NCI-H2227 treated with DMSO at 0.1 percent for 48 hours (cell line): ENCODE data around the gene IL10RA.

Source experiments
- DNase-seq: peaks from one replicate; lab custom pipeline; 2025; lab: John Stamatoyannopoulos, UW

The IL10RA gene

DNA sequence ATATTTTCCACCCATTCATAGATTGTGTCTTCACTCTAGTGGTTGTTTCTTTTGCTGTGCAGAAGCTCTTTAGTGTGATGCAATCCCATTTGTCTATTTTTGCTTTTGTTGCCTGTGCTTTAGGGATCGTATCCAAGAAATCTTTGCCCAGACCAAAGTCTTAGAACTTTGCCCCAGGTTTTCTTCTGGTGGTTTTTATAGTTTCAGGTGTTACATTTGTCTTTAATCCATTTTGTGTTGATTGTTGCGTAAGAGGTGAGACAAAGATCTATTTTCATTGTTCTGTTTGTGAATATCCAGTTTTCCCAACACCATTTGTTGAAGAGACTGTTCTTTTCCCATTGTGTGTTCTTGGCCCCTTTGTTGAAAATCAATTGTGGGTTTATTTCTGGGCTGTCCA, 6.4 kb downstream of the IL10RA start:
- no peak for DNase-seq

DNA sequence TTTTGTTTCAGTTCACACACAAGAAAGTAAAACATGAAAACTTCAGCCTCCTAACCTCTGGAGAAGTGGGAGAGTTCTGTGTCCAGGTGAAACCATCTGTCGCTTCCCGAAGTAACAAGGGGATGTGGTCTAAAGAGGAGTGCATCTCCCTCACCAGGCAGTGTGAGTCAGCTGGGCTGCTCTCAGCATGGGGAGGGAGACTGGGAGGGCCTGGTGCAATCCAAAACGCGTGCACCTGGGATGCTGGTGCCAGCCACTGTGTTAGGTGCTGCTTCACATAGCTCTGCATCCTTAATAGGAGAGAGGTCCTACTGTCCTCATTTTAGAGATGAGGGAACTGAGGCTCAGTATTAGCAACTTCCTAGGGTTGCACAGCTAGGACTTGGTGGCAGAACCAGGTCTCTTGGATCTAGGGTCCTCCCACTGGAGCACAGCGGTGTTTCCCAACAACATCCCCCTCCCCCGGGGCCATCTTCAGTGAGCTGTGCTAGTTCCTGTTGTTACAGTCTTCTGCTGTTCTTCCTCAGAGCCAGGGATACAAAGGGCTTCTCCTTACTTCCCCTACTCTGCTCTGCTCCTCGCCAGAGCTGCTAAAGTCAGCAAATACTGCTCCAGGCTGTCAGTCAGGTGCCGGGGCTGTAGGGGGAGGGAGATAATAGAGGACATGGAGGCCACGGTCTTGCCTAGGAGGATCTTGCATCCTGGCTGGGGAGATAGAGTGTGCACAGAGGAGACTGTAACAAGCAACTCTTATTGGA, 8.0 kb downstream of the IL10RA start:
- peak; percentile 51 for DNase-seq

GRCh38 chr11:117995472-117995871, 9.3 kb downstream of the IL10RA start:
- no peak for DNase-seq

DNA sequence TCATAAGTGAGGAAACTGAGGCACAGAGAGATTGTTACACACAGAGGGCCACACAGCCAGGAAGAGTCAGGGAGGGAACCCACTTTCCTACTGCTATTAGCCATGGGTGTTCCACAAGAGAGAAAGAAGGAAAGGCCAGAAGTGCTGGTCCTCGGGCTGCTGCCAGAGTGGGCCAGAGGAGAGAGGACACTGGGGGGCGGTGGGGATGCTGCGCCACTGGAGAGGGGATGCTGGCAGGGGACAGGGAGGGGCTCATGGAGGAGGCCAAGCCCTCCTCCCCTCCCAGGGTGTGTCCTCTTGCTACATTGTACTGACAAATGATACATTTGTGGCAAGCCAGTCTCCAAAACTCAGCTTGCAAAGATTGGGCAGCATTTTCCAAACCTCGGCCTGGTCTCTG, 9.9 kb downstream of the IL10RA start:
- no peak for DNase-seq

DNA sequence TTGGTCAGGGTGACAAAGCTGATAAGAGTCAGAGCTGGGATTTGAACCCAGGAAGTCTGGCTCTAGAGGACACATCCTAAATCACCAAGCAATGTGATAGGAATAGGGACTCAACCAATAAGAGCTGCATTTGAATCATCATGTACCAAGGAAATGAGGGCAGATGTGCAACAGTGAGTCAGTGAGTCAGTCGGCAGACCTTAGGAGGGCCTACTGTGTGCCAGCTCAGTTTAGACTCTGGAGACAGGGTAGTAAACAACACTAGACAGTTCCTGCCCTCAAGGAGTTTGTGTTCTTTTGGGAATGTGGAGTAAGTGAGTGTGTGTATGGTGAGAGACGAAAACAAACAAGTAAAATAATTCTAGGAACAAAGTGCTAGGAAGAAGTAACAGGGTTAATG, 11.2 kb downstream of the IL10RA start:
- no peak for DNase-seq

DNA sequence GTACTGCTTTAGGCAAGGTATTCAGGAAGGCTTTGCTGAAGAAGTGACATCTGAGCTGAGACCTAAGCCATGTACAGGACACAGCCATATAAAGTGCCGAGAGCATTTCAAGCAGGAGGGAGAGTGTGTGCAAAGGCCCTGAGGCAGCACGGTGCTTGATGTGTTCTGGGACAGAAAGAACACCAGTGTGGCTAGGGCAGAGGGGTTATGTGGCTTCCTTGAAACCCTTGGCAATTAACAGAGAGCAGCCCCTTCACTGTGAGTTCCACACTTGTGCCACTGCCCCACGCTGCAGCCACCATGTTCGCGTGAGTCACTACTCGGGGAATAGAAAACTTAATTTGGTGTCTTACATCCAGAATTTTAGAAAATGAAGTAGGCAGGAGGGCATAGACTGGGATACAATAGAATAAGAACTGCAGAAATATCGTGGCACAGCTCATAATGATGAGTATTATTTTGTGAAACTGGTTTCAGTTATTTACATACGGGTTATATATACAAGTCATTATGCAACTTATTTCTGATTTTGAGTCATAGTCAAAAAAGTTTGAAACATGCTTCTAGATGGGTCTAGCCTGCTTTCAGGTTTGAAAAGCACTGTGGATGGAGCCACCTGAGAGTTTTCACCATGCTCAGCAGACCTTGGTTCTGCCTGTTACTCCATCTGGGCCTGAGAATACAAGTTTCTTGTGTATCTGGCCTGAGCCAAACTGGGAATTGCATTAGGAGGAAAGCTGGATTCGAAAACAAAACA, 11.8 kb downstream of the IL10RA start:
- DNase-seq, result no peak

DNA sequence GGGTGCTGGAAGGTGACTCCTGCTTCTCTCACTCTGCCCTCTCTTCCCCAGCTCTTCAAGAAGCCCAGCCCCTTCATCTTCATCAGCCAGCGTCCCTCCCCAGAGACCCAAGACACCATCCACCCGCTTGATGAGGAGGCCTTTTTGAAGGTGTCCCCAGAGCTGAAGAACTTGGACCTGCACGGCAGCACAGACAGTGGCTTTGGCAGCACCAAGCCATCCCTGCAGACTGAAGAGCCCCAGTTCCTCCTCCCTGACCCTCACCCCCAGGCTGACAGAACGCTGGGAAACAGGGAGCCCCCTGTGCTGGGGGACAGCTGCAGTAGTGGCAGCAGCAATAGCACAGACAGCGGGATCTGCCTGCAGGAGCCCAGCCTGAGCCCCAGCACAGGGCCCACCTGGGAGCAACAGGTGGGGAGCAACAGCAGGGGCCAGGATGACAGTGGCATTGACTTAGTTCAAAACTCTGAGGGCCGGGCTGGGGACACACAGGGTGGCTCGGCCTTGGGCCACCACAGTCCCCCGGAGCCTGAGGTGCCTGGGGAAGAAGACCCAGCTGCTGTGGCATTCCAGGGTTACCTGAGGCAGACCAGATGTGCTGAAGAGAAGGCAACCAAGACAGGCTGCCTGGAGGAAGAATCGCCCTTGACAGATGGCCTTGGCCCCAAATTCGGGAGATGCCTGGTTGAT, 12.6 kb downstream of the IL10RA start:
- DNase-seq, result no peak

- no peak for DNase-seq
Measured at GRCh38 chr11:117999354-117999993, 13.3 kb downstream of the IL10RA start.

DNA sequence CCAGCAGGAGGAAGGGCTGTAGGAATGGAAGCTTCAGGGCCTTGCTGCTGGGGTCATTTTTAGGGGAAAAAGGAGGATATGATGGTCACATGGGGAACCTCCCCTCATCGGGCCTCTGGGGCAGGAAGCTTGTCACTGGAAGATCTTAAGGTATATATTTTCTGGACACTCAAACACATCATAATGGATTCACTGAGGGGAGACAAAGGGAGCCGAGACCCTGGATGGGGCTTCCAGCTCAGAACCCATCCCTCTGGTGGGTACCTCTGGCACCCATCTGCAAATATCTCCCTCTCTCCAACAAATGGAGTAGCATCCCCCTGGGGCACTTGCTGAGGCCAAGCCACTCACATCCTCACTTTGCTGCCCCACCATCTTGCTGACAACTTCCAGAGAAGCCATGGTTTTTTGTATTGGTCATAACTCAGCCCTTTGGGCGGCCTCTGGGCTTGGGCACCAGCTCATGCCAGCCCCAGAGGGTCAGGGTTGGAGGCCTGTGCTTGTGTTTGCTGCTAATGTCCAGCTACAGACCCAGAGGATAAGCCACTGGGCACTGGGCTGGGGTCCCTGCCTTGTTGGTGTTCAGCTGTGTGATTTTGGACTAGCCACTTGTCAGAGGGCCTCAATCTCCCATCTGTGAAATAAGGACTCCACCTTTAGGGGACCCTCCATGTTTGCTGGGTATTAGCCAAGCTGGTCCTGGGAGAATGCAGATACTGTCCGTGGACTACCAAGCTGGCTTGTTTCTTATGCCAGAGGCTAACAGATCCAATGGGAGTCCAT, 14.1 kb downstream of the IL10RA start:
- no peak for DNase-seq

DNA sequence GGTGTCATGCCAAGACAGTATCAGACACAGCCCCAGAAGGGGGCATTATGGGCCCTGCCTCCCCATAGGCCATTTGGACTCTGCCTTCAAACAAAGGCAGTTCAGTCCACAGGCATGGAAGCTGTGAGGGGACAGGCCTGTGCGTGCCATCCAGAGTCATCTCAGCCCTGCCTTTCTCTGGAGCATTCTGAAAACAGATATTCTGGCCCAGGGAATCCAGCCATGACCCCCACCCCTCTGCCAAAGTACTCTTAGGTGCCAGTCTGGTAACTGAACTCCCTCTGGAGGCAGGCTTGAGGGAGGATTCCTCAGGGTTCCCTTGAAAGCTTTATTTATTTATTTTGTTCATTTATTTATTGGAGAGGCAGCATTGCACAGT, 14.6 kb downstream of the IL10RA start:
- DNase-seq, result no peak

DNA sequence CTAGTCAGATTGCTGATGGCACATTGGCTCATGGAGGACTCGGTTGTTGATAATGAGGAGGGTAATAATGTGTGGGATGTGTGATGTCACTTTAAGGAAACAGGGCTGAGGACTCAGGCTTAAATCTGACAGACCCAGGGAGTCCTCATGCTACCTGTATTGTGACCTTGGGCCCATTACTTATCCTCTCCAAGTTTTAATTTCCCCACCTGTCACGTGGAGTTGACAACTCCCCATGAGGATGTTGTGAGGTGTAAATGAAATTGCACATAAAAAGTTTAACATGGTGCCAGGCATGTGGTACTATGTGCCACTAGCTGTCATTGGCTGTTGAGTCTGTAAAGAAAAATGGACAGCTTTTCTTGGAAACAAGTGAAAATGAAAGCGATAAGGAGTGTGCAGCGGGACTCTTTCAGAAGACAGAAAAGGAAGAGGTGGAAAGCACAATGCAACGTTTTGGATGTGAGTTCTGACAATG, 15.3 kb downstream of the IL10RA start:
- no peak for DNase-seq

GRCh38 chr11:118002010-118002540, 15.9 kb downstream of the IL10RA start:
- no peak for DNase-seq

DNA sequence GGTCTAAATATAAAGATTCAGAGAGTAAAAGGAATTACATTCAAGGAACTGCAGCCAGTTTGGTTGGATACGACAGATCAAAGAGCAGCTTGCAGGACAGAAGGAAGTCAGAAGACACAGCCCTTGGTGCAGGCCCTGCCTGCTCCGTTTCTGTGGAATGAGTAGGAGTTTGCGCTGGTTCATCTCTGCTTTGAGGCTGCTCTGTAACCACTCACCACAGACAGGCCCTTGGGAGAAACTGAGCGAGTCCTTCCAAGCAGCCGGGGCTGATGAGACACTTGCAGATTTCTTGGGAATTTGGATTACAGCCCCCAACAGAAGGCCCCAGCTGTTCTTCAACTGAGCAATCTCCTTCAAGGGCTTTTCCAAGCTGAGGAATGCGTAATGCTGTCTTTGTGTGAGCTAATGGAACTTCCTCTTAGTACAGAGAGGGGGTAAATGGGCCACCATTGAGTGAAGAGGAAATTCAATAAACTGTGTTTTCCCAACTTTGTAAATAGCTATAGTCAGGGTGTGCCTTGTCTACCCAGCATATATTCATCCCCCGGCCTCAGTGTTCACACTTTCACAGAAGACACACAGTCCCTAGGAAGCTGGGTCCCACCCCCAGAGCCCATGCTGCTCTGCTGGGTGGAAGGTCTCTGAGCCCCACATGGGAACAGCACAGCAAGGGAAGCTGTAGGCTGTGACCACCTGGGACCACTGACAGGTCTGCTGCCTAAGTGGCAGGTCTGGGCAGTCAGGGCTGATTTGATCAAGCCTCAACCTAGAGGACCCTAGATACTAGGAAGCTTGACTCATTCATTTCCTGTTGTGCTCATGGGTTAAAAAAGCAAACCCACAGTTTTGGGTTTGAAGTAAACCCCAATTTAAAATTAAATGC, 16.6 kb downstream of the IL10RA start:
- DNase-seq, result no peak

GRCh38 chr11:118003456-118003855, 17.3 kb downstream of the IL10RA start:
- DNase-seq, result no peak

DNA sequence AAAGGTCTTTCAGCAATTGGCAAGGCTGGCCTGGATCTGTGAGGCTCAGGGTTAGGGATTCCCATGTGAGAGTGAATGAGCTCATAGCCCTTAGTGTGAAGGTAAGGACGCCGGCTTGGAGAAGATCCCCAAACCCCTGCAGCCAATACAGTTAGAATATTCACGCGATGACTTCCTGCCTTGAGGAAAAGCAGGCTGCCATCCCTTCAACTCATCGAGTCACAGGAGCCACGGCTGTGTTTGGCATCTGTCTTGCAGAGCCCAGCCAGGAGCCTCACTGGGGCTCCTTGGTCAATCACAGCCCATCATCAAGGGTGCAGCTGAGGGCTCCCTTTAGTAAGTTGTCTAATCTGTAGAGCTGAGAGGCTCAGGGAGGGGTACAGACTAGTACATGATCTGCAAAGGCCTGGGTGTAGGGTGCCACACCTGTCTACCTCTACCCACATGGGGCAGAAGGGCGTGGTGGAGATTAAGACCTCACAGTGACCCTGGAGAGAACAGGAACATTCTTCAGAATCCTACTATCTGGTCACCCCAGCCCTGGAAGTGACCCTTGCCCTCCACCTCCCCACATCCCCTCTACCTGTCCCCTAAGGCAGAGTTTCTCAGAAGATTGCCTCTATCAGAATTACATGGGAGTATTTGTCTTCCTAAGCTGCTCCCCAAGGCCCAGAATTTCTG, 18.5 kb downstream of the IL10RA start:
- no peak for DNase-seq

DNA sequence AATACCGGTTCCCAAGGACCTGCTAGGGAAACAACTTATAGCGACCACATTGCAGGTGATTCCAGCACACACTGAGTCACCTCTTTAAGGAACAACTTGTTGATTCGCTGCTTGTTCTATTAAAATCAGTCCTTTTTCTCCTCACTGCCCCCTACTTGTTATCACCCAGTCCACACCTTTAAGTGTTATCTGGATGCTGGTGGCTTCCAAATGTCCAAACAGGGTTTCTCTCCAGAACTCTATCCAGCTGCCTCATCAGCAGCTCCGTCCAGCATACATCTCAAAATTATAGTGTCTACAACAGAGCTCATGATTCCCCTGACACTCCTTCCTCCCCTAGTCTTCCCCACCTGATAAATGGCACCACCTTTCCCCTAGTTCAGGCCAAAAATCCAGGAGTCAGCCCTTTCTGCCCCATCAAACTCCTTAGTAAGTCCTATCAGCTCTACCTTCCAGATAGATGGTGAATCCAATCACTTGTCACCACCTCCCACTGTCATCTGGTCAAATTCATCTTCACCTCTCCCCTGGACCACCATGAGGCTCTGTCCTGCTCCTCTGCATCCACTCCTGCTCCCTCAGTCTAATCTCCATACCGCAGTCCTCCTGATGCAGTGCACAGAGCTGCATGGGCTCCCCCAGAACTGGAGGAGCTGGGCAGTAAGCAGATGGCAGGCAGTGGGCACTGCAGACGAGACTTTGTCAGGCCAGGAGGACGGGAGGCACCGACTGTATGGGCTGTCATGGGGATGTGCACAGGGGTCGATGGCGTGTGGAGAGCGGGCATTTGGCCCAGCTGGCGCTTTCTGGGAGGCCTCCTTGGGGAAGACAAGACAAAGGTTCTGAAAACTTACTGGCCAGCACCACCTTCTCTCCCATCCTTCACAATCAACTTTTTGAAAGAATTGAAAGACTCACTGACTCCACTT, 19.3 kb downstream of the IL10RA start:
- DNase-seq, result no peak

DNA sequence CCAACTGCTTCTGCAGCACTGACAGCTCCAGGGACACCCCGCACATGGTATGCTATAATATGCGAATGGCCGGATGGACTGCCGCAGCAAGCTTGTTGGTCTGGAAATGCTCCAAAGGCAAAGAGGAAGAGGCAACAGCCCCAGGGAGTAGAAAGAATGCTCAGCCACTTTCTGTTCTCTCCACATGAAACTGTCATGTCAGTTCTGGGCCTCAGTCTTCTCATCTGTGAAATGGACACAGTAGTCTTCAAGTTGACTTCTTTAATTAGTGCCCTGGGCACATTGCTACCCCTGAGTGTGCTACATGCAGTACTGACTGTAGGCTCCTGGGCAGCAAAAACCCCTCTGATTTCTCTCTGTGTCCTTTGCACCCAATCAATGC, 19.9 kb downstream of the IL10RA start:
- DNase-seq, result no peak

- DNase-seq, result no peak
Measured at GRCh38 chr11:118007040-118007439, 20.8 kb downstream of the IL10RA start.
